GM06990 (cell line): ENCODE measurements around the gene STAB2.

Experiments used
- DNase-seq: peaks from one replicate; pipeline ENCODE4 v3.0.0-alpha.2; 2011; ENCODE audit not compliant: insufficient read length; ENCODE audit errors: extremely low read depth
- H3K27me3 ChIP-seq: replicated peaks from 2 replicates; pipeline ENCODE4 v1.6.0; 2011; ENCODE audit warnings: low read length; ENCODE audit not compliant: control insufficient read depth, insufficient read depth
- H3K36me3 ChIP-seq: 2 replicates; pipeline ENCODE4 v1.5.1; 2011; ENCODE audit warnings: low read length; ENCODE audit not compliant: control insufficient read depth, insufficient read depth
- H3K4me3 ChIP-seq: replicated peaks from 2 replicates; pipeline ENCODE4 v1.5.1; 2011; ENCODE audit warnings: low read depth, mild to moderate bottlenecking, control low read depth, low read length
- TF ChIP-seq, protein P1 (sequence below): IDR thresholded peaks from 2 replicates; pipeline ENCODE4 v1.5.1; 2011; ENCODE audit warnings: low read length, control low read depth, mild to moderate bottlenecking, inconsistent platforms; ENCODE audit not compliant: insufficient read depth, poor library complexity, severe bottlenecking

Gene STAB2

DNA sequence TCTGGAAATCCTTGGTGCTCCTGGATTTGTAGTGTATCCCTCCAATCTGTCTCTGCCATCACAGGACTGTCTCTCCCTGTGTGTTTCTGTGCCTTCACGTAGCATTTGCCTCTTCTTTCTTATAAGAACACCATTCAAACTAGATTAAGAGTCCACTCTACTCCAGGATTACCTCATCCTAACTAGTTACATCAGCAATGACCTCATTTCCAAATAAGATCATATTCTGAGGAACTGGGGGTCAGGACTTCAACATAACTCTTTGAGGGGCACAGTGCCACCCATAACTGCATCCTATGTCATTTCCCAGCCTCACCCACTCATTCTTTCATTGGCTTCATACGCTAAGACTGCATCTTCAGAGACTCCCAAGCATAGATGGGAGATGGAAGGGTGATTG lies 147.8 kb downstream of the STAB2 start:
- Histone ChIP-seq H3K4me3 (no peak overlapping the region), H3K36me3 (no peaks in the 10 kb centered on the region), H3K27me3 (no peaks in the 10 kb centered on the region; the same call in 1 of the 2 replicates)
- TF ChIP-seq, protein P1, sequence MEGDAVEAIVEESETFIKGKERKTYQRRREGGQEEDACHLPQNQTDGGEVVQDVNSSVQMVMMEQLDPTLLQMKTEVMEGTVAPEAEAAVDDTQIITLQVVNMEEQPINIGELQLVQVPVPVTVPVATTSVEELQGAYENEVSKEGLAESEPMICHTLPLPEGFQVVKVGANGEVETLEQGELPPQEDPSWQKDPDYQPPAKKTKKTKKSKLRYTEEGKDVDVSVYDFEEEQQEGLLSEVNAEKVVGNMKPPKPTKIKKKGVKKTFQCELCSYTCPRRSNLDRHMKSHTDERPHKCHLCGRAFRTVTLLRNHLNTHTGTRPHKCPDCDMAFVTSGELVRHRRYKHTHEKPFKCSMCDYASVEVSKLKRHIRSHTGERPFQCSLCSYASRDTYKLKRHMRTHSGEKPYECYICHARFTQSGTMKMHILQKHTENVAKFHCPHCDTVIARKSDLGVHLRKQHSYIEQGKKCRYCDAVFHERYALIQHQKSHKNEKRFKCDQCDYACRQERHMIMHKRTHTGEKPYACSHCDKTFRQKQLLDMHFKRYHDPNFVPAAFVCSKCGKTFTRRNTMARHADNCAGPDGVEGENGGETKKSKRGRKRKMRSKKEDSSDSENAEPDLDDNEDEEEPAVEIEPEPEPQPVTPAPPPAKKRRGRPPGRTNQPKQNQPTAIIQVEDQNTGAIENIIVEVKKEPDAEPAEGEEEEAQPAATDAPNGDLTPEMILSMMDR = no peak
- no peak for DNase-seq

DNA sequence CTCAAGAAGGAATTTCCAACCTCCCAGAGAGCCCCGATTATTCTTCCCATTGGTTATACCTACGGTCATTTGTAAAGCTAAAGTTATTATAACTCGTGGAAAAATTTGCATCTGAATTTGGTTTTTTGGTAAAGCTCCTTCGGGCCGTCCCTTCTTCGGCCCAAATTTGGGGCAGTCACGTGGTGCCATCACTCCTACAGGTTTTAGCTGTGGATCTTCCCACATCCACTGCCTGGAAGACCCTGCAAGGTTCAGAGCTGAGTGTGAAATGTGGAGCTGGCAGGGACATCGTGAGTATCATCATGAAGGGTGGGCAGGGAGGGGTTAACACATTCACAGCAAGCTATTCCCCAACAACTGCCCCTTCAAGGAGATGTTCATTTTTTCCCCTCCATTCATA lies 148.2 kb downstream of the STAB2 start:
- no peak overlapping the region for H3K4me3 ChIP-seq
- TF ChIP-seq, protein P1 = no peak
- no peaks in the 10 kb centered on the region for H3K36me3 ChIP-seq
- DNase-seq = no peak
- H3K27me3 ChIP-seq = no peaks in the 10 kb centered on the region; the same call in 1 of the 2 replicates

DNA sequence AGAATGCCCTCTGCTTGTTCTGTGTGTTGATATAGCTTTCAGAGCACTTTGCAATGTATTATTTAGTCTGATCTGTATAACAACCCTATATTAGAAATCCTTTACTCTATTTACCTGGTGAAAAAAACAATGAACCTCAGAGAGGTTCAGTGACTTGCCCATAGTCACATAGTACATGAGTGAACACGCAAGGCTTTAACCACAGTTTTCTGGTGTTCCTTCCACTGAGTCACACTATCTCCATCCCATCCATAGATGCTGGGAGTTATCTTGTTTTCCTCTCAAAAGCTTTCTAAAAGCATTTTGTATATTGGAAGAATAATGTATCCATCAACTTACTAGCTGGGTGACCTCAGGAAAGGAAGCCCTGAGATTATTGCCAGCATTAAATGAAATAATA lies 149.5 kb downstream of the STAB2 start:
- H3K4me3 ChIP-seq = no peak overlapping the region
- H3K27me3 ChIP-seq = no peaks in the 10 kb centered on the region; the same call in 1 of the 2 replicates
- DNase-seq = no peak
- no peaks in the 10 kb centered on the region for H3K36me3 ChIP-seq
- TF ChIP-seq, protein P1 = no peak

DNA sequence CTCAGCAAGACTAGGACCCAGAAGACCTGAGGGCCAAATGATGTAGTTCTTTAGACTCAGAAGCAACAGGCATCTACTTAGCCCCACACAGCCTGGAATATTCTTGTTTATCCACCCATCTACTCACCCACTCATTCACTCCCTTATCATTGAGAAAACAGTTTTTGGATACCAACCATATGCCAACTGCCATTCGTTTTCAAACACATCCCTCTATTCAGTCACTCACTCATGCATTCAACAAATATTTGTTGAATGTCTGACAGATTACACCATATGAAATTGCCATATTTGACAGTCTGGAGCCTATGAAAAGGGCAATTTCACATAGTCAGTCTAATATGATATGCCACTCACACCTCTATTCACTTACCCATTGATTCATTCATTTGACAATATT lies 150.8 kb downstream of the STAB2 start:
- TF ChIP-seq, protein P1 = no peak
- H3K4me3 ChIP-seq = no peak overlapping the region
- no peak for DNase-seq

DNA sequence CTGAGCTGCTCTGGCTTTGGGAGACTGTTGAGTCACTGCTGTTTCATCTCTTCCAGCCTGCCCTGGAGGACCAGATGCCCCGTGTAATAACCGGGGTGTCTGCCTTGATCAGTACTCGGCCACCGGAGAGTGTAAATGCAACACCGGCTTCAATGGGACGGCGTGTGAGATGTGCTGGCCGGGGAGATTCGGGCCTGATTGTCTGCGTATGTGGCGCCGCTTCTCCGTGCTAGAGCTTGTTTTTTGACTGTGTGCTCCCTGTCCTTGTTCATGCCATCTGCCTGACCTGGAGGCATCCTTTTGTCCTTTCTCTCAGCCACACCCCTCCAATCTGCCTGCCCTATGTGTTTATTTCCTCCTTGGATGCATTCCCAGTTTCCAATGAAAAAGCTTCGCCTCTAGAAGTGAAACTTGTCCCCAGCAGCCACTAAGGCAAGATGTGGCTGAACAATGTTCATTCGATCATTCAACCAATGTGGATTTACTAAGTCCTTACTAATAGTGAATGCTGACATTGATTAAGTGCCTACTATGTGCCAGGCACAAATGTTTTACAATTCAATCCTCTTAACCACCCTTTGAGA lies 155.4 kb downstream of the STAB2 start:
- DNase-seq = no peak
- TF ChIP-seq, protein P1 = no peak
- no peaks in the 10 kb centered on the region; the same call in 1 of the 2 replicates for H3K27me3 ChIP-seq
- no peaks in the 10 kb centered on the region for H3K36me3 ChIP-seq
- H3K4me3 ChIP-seq = no peak overlapping the region

More for the DNA sequence above, 150.8 kb downstream of the STAB2 start:
- Histone ChIP-seq H3K36me3 (no peaks in the 10 kb centered on the region), H3K27me3 (no peaks in the 10 kb centered on the region; the same call in 1 of the 2 replicates)

DNA sequence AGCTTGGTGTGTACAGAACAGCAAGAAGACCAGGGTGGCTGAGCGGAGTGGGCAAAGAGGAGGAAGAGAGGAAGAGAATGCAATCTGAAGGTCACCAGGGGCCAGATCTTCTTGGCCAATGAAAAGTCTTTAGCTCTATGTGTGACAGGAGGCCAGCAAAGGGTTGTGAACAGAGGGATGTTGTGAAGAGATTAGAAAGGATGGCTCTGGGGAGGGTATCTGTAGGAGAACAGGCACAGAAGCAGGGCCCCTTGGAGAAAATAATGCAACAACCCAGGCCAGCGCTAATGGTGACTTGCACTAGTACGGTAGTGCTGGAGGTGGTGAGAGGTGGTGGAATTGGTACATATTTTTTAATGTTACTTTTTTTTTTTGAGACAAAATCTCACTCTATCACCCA lies 156.7 kb downstream of the STAB2 start:
- Histone ChIP-seq H3K27me3 (no peaks in the 10 kb centered on the region; the same call in 1 of the 2 replicates), H3K36me3 (no peaks in the 10 kb centered on the region), H3K4me3 (no peak overlapping the region)
- TF ChIP-seq, protein P1 = no peak
- DNase-seq = no peak
